ENCODE results near the gene MAGIX.

Gene MAGIX

DNA sequence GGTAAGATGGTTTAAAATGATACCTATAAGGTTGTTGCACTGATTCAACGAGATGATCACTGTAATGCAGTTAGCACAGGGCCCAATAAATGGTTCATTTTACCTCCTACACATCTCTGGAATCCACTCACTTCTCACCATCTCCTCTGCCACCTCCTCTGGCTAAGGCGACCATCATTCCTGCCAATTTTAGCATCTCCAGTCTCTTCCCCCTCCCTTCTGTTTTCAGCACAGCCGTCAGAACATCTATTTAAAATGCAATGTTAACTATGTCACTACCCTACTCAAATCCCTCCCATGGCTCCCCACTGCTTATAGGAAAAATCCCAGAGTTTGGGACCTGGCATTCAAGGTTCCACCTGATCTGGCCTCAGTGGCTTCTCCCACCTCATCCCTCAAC, 41.0 kb downstream of the MAGIX start:
- TF ChIP-seq, protein P1, sequence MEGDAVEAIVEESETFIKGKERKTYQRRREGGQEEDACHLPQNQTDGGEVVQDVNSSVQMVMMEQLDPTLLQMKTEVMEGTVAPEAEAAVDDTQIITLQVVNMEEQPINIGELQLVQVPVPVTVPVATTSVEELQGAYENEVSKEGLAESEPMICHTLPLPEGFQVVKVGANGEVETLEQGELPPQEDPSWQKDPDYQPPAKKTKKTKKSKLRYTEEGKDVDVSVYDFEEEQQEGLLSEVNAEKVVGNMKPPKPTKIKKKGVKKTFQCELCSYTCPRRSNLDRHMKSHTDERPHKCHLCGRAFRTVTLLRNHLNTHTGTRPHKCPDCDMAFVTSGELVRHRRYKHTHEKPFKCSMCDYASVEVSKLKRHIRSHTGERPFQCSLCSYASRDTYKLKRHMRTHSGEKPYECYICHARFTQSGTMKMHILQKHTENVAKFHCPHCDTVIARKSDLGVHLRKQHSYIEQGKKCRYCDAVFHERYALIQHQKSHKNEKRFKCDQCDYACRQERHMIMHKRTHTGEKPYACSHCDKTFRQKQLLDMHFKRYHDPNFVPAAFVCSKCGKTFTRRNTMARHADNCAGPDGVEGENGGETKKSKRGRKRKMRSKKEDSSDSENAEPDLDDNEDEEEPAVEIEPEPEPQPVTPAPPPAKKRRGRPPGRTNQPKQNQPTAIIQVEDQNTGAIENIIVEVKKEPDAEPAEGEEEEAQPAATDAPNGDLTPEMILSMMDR (IDR thresholded peaks at IDR 0.05; ENCODE audit: insufficient read depth, low read length, poor library complexity, severe bottlenecking): no peak
- H3K36me3 ChIP-seq (ENCODE audit: control insufficient read depth, insufficient read depth, low read length): no peaks in the 10 kb centered on the region

GRCh38 chrX:49204017-49204416, 41.5 kb downstream of the MAGIX start:
- TF ChIP-seq, protein P1 (IDR thresholded peaks at IDR 0.05; ENCODE audit: insufficient read depth, low read length, poor library complexity, severe bottlenecking): no peak
- DNase-seq (ENCODE audit: extremely low read depth, insufficient read length): no peak
- Histone ChIP-seq H3K27me3 (replicated peaks; ENCODE audit: control insufficient read depth, insufficient read depth, low read length) (no peaks in the 10 kb centered on the region), H3K36me3 (ENCODE audit: control insufficient read depth, insufficient read depth, low read length) (no peaks in the 10 kb centered on the region), H3K4me3 (replicated peaks; ENCODE audit: low read depth, low read length) (no peak overlapping the region)

More for the DNA sequence above, 41.0 kb downstream of the MAGIX start:
- no peak overlapping the region for H3K4me3 ChIP-seq (replicated peaks; ENCODE audit: low read depth, low read length)
- no peak for DNase-seq (ENCODE audit: extremely low read depth, insufficient read length)
- no peaks in the 10 kb centered on the region for H3K27me3 ChIP-seq (replicated peaks; ENCODE audit: control insufficient read depth, insufficient read depth, low read length)

GRCh38 chrX:49204709-49205108, 42.2 kb downstream of the MAGIX start:
- TF ChIP-seq, protein P1 (IDR thresholded peaks at IDR 0.05; ENCODE audit: insufficient read depth, low read length, poor library complexity, severe bottlenecking): no peak
- DNase-seq (ENCODE audit: extremely low read depth, insufficient read length): no peak
- H3K36me3 ChIP-seq (ENCODE audit: control insufficient read depth, insufficient read depth, low read length): no peaks in the 10 kb centered on the region
- no peaks in the 10 kb centered on the region for H3K27me3 ChIP-seq (replicated peaks; ENCODE audit: control insufficient read depth, insufficient read depth, low read length)
- H3K4me3 ChIP-seq (replicated peaks; ENCODE audit: low read depth, low read length): no peak overlapping the region

GRCh38 chrX:49205443-49205842, 42.9 kb downstream of the MAGIX start:
- Histone ChIP-seq H3K27me3 (replicated peaks; ENCODE audit: control insufficient read depth, insufficient read depth, low read length) (no peaks in the 10 kb centered on the region), H3K4me3 (replicated peaks; ENCODE audit: low read depth, low read length) (no peak overlapping the region), H3K36me3 (ENCODE audit: control insufficient read depth, insufficient read depth, low read length) (no peaks in the 10 kb centered on the region)
- DNase-seq (ENCODE audit: extremely low read depth, insufficient read length): no peak
- TF ChIP-seq, protein P1 (IDR thresholded peaks at IDR 0.05; ENCODE audit: insufficient read depth, low read length, poor library complexity, severe bottlenecking): no peak

DNA sequence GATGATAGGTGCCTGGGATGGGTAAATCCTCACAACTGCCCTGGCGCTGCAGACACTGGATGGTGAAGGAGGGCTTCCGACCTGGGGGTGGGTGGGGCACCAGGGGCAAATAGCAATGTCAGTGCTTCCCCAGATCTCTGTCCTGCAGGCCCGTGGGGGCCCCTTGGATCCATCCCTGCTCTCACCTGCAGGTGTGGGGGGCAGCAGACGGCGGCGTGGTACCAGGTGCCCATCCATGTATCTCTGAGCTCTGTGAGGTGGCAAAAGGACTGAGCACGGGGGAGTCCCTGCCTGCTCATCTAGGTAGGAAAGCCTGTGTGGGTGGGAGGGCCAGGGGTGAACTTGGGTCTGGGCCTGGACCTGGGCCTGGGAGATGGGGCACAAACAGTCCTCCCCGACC, 44.0 kb downstream of the MAGIX start:
- Histone ChIP-seq H3K27me3 (replicated peaks; ENCODE audit: control insufficient read depth, insufficient read depth, low read length) (no peaks in the 10 kb centered on the region), H3K36me3 (ENCODE audit: control insufficient read depth, insufficient read depth, low read length) (no peaks in the 10 kb centered on the region), H3K4me3 (replicated peaks; ENCODE audit: low read depth, low read length) (no peak overlapping the region)
- TF ChIP-seq, protein P1 (IDR thresholded peaks at IDR 0.05; ENCODE audit: insufficient read depth, low read length, poor library complexity, severe bottlenecking): no peak
- DNase-seq (ENCODE audit: extremely low read depth, insufficient read length): no peak

- Histone ChIP-seq H3K4me3 (replicated peaks; ENCODE audit: low read depth, low read length) (no peak overlapping the region), H3K27me3 (replicated peaks; ENCODE audit: control insufficient read depth, insufficient read depth, low read length) (no peaks in the 10 kb centered on the region), H3K36me3 (ENCODE audit: control insufficient read depth, insufficient read depth, low read length) (no peaks in the 10 kb centered on the region)
- DNase-seq (ENCODE audit: extremely low read depth, insufficient read length): no peak
- TF ChIP-seq, protein P1 (IDR thresholded peaks at IDR 0.05; ENCODE audit: insufficient read depth, low read length, poor library complexity, severe bottlenecking): no peak
Observed at GRCh38 chrX:49208399-49208798, 45.8 kb downstream of the MAGIX start.
